Stimulated activated CD4-positive, alpha-beta T cell treated with anti-CD3 and anti-CD28 coated beads, Interleukin-2, amount 100 ng/mL, for 4 hours (primary cell): ENCODE data around the gene FZR1.

Experiments used
- DNase-seq: peaks from one replicate; pipeline ENCODE4 v3.0.0-alpha.2; 2020; ENCODE audit warnings: low read depth

The FZR1 gene

GRCh38 chr19:3531716-3532115 lies 25.6 kb downstream of the FZR1 start:
- DNase-seq: no peak

GRCh38 chr19:3532154-3532786 lies 26.2 kb downstream of the FZR1 start:
- no peak for DNase-seq

DNA sequence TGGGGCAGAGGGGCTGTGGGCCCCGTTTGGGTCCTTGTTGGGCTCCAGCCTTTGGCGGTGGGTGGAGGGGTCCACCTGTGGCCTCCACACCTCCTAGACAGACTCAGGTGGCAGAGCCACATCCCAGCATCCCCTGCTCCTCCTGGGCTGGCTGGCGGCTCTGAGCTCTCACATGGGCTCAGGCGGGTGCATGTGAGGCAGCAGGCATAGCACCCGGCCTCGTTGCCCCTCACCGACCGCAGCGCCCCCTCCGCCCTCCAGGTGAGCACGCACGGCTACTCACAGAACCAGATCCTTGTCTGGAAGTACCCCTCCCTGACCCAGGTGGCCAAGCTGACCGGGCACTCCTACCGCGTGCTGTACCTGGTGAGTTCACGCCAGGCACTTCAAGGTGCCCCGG lies 26.9 kb downstream of the FZR1 start:
- DNase-seq: no peak

GRCh38 chr19:3533563-3534216 lies 27.6 kb downstream of the FZR1 start:
- DNase-seq: no peak

DNA sequence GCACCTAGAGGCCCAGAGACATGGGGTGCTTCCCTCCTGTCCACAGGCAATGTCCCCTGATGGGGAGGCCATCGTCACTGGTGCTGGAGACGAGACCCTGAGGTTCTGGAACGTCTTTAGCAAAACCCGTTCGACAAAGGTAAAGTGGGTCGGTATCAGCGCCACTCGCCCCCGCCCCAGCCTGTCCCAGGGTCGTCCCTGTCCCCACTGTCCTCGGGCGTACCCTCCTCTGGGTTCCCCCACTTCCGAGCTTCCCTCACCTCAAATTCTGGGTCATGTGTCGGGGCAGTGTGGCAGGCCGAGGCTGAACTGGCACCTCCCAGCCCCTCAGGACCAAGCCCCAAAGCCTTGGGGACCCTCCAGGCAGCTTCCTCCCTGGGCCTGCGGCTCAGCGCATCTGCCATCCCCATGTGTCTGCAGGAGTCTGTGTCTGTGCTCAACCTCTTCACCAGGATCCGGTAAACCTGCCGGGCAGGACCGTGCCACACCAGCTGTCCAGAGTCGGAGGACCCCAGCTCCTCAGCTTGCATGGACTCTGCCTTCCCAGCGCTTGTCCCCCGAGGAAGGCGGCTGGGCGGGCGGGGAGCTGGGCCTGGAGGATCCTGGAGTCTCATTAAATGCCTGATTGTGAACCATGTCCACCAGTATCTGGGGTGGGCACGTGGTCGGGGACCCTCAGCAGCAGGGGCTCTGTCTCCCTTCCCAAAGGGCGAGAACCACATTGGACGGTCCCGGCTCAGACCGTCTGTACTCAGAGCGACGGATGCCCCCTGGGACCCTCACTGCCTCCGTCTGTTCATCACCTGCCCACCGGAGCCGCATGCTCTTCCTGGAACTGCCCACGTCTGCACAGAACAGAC lies 28.5 kb downstream of the FZR1 start:
- DNase-seq: no peak

GRCh38 chr19:3535235-3535535 lies 29.1 kb downstream of the FZR1 start:
- DNase-seq: no peak

GRCh38 chr19:3535563-3535965 lies 29.5 kb downstream of the FZR1 start:
- no peak for DNase-seq

- no peak for DNase-seq
These were observed 29.9 kb downstream of the FZR1 start for GRCh38 chr19:3535981-3536380.

DNA sequence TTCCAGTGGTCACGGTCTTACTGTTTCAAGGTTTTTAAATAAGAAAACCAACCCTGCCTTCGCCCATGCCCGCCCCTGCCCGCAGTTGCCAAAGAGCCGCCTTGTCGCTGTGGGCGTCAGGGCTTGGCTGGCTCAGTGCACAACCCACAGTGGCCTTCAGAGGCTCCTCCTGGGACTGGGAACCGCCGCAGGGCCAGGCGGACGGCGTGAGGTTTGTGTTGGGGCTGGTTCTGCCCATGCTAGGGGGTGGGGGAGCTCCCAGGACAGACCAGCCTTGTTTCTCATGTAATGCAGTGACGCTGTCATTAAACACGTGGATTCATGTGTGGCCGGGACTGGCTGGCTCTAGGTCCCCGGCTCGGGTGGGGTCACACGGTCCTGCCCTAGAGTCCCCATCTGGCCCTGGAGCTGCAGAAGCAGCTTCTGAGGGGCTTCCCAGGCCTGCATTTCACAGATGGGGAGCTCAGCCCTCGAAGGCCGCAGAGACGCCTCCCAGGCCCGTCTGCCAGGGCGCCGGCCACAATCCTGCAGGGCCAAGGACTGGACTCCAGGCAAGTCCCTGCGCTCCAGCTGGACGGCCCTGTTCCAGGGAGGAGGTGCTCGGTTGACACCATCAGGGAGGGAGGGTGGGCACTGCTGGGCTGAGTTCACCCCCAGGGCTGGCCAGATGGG lies 30.5 kb downstream of the FZR1 start:
- DNase-seq: no peak

DNA sequence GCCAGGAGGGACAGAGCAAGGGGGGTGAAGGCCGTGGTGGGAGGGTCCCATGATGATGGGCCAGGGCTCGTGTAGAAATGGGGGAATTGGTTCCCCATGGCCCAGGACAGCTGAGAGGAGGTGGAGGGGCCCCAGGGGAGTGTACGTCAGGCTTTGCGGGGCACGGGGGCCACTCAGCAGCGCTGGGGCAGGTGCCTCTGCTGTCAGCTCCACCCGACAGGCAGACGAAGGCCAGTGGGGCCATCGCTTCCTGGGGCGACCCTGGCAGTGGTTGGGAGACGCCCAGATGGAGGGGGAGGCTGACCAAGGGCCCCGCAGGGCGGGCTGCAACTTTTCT lies 31.0 kb downstream of the FZR1 start:
- no peak for DNase-seq

GRCh38 chr19:3537438-3538240 lies 31.5 kb downstream of the FZR1 start:
- DNase-seq: no peak

DNA sequence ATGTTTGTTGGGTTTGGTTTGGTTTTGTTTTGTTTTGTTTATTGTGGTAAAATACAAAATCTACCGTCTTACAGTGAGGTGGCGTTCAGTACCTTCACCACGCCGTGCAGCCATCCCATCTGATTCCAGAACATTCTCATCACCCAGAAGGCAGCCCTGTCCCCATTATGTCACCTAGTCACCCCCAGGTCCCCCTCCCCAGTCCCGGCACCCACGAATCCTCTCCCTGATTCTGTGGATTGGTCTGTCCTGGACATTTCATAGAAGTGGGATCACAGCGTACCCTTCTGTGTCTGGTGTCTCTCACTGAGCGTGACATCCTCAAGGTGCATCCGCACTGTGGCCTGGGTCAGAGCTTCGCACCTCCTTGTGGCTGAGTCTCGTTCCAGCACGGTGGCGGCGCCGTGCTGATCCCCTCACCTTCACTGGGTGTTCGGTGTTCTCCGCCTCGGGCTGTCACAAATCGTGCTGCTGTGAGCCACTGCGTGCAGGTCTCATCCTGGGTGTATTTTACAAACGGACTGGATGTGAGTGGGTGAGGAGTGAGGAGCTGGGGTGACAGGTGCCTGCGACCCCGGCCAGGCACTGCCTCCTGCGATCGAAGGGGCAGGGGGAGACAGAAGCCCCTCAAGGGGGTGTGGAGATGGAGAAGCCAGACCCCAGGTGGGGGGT lies 32.3 kb downstream of the FZR1 start:
- DNase-seq: no peak

DNA sequence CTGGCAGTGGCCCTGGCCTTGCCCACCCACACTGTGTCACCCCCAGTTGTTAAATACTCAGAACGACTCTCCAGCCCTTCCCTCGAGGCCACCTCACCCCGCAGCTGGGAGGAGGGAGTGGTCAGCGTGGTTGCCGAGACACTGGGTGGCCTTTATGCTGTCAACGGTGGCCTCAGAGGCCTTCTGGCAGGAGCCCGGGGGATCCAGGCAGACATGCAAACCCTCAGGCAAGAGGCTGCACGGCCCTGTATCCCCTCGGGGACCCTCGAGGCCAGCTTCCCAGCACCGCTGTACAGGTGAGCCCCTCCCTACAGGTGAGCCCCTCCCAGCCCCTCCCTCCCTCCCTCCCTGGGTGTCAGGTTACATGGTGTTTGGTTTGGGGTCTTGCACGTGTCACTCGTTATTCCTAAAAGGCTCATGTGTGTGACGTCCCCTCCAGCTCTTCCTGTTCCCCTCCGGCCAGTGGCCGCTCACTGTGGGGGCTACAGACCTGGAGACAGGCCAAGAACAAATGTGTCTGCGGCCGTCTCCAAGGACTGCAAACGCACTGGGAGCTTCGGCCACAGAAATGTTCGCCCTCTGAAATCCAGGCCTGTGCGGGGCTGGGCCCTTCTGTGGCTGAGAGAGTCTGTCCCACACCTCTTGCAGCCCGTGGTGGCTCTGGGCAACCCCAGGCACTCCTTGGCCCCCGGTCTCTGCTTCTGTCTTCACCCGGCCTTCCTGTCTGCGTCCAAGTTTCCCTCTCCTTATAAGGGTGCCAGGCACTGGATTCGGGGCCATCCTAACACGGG lies 33.0 kb downstream of the FZR1 start, which contains the start of gene TEKTIP1:
Gene TEKTIP1 (plus strand): TSS at position 210 of the 791 bp plus-strand sequence. CDS start 4 bp downstream, at position 214.
- no peak for DNase-seq

DNA sequence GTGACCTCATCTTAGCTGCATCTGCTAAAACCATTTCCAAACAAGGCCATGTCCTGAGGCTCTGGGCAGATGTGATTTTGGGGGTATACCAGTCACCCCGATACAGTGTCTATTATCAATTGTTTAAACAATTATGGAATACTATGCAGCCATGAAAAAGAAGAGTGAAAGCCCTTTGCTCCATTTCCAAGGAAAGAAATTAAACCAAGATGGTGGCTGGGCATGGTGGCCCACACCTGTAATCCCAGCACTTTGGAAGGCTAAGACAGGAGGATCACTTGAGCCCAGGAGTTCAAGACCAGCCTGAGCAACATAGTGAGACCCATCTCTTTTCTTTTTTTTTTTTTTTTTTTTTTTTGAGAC lies 33.6 kb downstream of the FZR1 start:
- DNase-seq: no peak

DNA sequence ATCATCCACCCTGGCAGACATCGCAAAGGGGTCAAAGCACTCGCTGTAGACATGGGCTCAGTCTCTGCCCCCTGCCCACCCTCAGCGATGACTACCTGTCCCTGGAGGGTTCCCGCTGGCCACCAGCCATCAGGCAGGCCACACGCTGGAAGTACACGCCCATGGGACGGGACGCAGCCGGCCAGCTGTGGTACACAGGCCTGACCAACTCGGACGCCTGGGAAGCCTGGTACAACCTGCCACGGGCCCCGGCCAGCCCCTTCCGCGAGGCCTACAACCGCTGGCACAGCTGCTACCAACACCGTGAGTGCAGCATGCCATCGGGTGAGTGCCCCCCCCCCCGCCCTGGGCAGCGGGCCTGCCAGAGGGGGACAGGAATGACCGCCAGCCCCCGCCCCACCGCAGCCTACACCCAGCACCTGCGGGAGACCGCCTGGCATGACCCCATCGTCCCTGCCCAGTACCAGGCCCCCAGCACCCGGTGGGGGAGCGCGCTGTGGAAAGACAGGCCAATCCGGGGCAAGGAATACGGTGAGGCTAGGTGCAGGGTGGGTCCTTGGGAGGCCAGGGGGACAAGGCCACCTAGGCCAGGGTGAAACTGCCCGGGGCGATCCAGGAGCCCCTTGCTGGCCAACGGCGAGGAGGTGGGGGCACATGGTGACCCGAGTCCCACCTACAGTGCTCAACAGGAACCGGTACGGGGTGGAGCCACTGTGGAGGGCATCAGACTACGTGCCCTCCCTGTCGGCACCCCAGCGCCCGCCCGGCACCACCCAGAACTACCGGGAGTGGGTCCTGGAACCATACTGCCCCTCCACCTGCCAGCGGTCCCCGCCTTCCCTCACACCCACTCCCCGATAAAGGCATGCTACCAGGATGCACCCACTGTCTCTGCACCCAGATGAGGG lies 37.3 kb downstream of the FZR1 start:
- DNase-seq: no peak

GRCh38 chr19:3544058-3544376 lies 37.9 kb downstream of the FZR1 start:
- no peak for DNase-seq

- DNase-seq: peak; percentile 58
These were observed 38.9 kb downstream of the FZR1 start for GRCh38 chr19:3544742-3545668.

DNA sequence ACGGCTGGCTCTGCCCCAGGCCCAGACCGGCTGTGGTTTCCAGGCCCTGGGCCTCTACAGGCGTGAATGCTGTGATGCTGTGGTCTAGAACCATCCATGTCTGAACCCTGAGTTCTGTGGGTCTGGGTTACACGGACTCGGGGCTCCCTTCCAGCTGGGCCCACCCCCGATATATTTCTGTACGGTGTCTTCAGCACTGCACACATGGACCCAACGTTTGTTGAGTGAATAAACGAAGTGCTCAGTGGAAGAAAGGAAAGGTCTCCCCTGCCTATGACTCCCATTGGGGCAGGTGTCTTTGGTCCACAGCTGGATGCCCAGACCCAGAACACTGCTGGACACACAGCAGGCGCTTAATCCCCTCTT lies 39.5 kb downstream of the FZR1 start:
- no peak for DNase-seq

GRCh38 chr19:3546119-3546518 lies 40.0 kb downstream of the FZR1 start:
- DNase-seq: no peak
